Ovary (tissue), 3 donors: ENCODE measurements around the gene TMEM45A.

ENCODE experiments used
- EP300 ChIP-seq: sonication (generic); formaldehyde crosslinking; IDR thresholded peaks from one replicate; pipeline ENCODE4 v1.6.1; 2017; ENCODE audit warnings: antibody characterized with exemption
- TF ChIP-seq, protein P1 (sequence below), 3 donors: fragments of 450-650 bp in 2 of 3; fragments of 200-600 bp in 1 of 3; IDR thresholded peaks; one replicate each; pipeline versions ENCODE4 v1.5.1 to v1.8.0; 2016 to 2022; ENCODE audit warnings: antibody characterized with exemption in 3 of 3, mild to moderate bottlenecking in 1 of 3
- donor health status: DM: no; HTN: no; CAD: no.

DNA sequence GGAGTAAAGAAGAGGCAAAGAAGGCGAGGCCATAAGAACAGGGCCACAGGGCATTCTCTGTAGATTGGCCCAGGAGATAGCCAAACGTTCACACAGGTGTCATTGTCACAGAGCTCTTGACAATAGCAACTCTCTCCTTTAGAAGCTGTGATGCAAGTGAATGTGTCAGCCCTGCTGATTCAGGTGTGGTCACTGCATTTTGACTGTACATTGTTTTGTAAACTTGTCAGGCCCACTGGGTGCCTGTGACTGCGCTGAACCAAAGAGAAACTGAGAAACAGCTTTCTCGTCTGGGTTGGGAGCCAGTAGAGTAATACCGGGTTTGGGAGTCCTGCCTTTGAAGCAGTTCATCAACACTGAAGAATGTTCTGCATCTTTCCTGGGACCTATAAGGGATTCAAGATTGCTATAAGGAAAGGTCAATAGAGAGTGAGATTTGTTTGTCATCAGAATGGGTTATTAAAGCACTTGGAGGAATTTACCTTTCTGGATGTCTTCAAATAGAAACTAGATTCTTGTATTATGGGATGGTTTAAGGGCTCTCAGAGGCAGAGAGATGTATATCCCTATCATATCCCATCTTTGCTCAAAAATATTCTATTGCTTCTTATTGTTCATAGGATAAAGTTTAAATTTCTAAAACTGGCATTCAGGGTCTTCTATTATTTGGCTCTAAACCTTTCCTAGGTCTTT, 45.4 kb downstream of the TMEM45A start:
- no peak for TF ChIP-seq EP300
- TF ChIP-seq, protein P1, sequence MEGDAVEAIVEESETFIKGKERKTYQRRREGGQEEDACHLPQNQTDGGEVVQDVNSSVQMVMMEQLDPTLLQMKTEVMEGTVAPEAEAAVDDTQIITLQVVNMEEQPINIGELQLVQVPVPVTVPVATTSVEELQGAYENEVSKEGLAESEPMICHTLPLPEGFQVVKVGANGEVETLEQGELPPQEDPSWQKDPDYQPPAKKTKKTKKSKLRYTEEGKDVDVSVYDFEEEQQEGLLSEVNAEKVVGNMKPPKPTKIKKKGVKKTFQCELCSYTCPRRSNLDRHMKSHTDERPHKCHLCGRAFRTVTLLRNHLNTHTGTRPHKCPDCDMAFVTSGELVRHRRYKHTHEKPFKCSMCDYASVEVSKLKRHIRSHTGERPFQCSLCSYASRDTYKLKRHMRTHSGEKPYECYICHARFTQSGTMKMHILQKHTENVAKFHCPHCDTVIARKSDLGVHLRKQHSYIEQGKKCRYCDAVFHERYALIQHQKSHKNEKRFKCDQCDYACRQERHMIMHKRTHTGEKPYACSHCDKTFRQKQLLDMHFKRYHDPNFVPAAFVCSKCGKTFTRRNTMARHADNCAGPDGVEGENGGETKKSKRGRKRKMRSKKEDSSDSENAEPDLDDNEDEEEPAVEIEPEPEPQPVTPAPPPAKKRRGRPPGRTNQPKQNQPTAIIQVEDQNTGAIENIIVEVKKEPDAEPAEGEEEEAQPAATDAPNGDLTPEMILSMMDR (IDR thresholded peaks at IDR 0.05), result no peak
